ENCODE measurements around the gene VSTM5. TPM values are rescaled to one million over a fixed set of nuclear protein-coding genes. Genes with fewer than 3 reads are reported as not detected.

VSTM5 gene
- total and polyA plus RNA-seq, 2 of the 8 experiments (the other 6 are each of a cell fraction or from before 2014, with no cell fraction given) = 0.22 to 0.70 TPM

DNA sequence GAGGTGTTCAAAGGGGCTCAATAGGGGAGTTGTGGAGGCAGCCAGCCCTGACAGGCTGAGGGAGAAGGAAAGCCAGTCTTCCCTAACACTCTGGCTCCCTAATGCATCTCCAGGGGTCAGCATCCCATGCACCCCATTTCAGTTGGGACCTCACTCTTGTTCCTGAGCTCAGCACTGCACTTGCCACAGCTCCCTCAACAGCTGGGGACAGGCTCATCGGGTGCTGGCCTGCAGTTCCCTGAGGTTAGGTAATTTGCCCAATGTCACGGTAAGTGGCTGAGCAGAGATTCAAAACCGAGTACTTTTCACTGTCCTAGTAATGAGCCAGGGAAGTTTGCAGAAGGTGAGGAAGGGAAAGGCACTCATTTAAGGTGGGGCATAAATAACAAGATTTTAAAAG is 20.8 kb downstream of the VSTM5 start (continued):
- no peak for TF ChIP-seq JUN (IDR thresholded peaks at IDR 0.05; ENCODE audit: low read depth, low read length)
- TF ChIP-seq, protein P1, sequence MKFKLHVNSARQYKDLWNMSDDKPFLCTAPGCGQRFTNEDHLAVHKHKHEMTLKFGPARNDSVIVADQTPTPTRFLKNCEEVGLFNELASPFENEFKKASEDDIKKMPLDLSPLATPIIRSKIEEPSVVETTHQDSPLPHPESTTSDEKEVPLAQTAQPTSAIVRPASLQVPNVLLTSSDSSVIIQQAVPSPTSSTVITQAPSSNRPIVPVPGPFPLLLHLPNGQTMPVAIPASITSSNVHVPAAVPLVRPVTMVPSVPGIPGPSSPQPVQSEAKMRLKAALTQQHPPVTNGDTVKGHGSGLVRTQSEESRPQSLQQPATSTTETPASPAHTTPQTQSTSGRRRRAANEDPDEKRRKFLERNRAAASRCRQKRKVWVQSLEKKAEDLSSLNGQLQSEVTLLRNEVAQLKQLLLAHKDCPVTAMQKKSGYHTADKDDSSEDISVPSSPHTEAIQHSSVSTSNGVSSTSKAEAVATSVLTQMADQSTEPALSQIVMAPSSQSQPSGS (IDR thresholded peaks at IDR 0.05; ENCODE audit: low read length) = no peak
